Calu3 (cell line): Measurements from ENCODE around the gene SPEM3. TPM values are rescaled to one million over a fixed set of nuclear protein-coding genes. Genes with fewer than 3 reads are reported as not detected.

Experiments
- BruUV-seq: library from RNA; stranded (reverse); fragments of 400-500 nt; replicated peaks from 2 replicates; lab custom pipeline; 2021; lab: Mats Ljungman, UMichigan
- CTCF ChIA-PET: fragments of 300-600 bp; sonication (Branson Sonifier 250); formaldehyde crosslinking; loops from one replicate; lab custom pipeline; 2022; ENCODE audit warnings: antibody characterized with exemption; lab: Charles Lee
- DNase-seq: peaks from one replicate; pipeline ENCODE4 v3.0.0; 2022
- H3K27ac Mint-ChIP-seq: one replicate; pipeline ENCODE4 v1.8.0; 2022; ENCODE audit warnings: mixed read lengths; ENCODE audit not compliant: unreplicated experiment
- H3K27me3 Mint-ChIP-seq: one replicate; pipeline ENCODE4 v1.8.0; 2022; ENCODE audit warnings: mixed read lengths; ENCODE audit not compliant: unreplicated experiment
- H3K36me3 Mint-ChIP-seq: one replicate; pipeline ENCODE4 v1.8.0; 2022; ENCODE audit warnings: mild to moderate bottlenecking, moderate library complexity, mixed read lengths; ENCODE audit not compliant: insufficient read depth, unreplicated experiment
- H3K4me1 Mint-ChIP-seq: one replicate; pipeline ENCODE4 v1.8.0; 2022; ENCODE audit warnings: mild to moderate bottlenecking, low read depth, mixed read lengths; ENCODE audit not compliant: unreplicated experiment
- H3K4me3 Mint-ChIP-seq: one replicate; pipeline ENCODE4 v1.8.0; 2022; ENCODE audit warnings: mild to moderate bottlenecking, low read depth, moderate library complexity, mixed read lengths; ENCODE audit not compliant: unreplicated experiment
- H3K9me3 Mint-ChIP-seq: one replicate; pipeline ENCODE4 v1.8.0; 2022; ENCODE audit warnings: low read depth, mixed read lengths; ENCODE audit not compliant: unreplicated experiment
- intact Hi-C: fragments of 100-400 bp; cut with micrococcal nuclease; formaldehyde crosslinking; loops from one replicate; pipeline ENCODE4 v1.10.0; 2022; ENCODE audit not compliant: unreplicated experiment
- total RNA-seq: library from RNA; stranded (reverse); gene quantifications from 2 replicates; pipeline ENCODE4 v1.2.3, GENCODE V29; 2022
- TF ChIP-seq, protein P1 (sequence below): fragments of 200-600 bp; IDR thresholded peaks from one replicate; pipeline ENCODE4 v1.8.0; 2022; ENCODE audit warnings: antibody characterized with exemption; ENCODE audit not compliant: unreplicated experiment

The SPEM3 gene
- total RNA-seq, 1 experiment from 2014 or later, result not detected

GRCh38 chr17:7437369-7437863 is 8.8 kb downstream of the SPEM3 start:
- H3K27me3 Mint-ChIP-seq, result peaks cover 46% of the 10 kb centered on the region
- TF ChIP-seq, protein P1, sequence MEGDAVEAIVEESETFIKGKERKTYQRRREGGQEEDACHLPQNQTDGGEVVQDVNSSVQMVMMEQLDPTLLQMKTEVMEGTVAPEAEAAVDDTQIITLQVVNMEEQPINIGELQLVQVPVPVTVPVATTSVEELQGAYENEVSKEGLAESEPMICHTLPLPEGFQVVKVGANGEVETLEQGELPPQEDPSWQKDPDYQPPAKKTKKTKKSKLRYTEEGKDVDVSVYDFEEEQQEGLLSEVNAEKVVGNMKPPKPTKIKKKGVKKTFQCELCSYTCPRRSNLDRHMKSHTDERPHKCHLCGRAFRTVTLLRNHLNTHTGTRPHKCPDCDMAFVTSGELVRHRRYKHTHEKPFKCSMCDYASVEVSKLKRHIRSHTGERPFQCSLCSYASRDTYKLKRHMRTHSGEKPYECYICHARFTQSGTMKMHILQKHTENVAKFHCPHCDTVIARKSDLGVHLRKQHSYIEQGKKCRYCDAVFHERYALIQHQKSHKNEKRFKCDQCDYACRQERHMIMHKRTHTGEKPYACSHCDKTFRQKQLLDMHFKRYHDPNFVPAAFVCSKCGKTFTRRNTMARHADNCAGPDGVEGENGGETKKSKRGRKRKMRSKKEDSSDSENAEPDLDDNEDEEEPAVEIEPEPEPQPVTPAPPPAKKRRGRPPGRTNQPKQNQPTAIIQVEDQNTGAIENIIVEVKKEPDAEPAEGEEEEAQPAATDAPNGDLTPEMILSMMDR, result no peak
- peaks cover 7% of the 10 kb centered on the region for H3K4me1 Mint-ChIP-seq
- H3K4me3 Mint-ChIP-seq, result peak overlapping the region; percentile 75
- H3K27ac Mint-ChIP-seq, result no peak overlapping the region
- intact Hi-C loops, result loop anchor here (5.0 kb wide), 3 partner anchors 40 to 125 kb away; partner anchors contain the start of genes KCTD11, SENP3 and ZBTB4
- peaks cover 38% of the 10 kb centered on the region for H3K36me3 Mint-ChIP-seq
- no TSS peak for BruUV-seq
- no peak for DNase-seq
- H3K9me3 Mint-ChIP-seq, result no peaks in the 10 kb centered on the region
- CTCF ChIA-PET, result interaction anchor here (1.0 to 2.9 kb wide), 7 partner anchors 34 to 250 kb away, joined by 3 to 13 read pairs (median 3); partner anchors contain the start of genes SENP3, TMEM256, TNFSF13 and TP53

DNA sequence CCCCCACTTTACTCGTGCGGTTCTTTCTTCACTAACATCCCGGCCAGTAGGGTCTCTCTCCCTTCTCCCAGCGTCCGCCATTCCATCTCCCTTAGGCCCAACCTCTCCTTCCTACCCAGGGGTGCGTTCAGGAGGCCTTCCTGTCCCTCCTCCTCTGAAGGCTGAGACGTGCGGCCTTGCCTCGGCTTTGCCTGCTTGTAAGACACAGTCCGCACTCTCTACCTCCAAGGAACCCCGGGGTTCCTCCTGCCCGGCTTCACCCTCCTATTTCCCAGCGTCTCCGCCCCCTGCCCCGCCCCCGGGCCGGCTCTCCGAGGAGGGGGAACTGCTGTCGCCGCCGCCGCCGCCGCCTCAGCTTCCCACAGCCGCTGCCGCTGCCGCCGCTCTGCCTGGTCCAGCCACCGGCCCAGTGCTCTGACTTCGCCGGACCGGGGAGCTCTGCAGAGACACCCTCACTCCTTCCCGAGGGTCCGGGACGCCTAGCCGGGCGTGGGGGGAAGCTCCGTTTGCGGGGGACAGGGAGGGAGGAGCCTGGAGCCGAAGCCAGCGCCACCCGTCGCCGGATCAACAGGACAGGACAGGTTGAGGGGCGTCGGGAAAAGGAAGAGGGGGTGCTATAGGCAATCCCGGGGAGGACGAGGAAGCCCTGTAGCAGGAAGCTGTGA is 9.4 kb downstream of the SPEM3 start:
- Mint-ChIP-seq H3K4me3 (peak overlapping the region; percentile 75), H3K4me1 (peaks cover 7% of the 10 kb centered on the region), H3K27me3 (peaks cover 53% of the 10 kb centered on the region), H3K9me3 (no peaks in the 10 kb centered on the region), H3K27ac (no peak overlapping the region), H3K36me3 (peaks cover 38% of the 10 kb centered on the region)
- TF ChIP-seq, protein P1, result no peak
- no TSS peak for BruUV-seq
- CTCF ChIA-PET, result no interaction called here
- no peak for DNase-seq
- intact Hi-C loops, result loop anchor here (5.0 kb wide), 3 partner anchors 39 to 124 kb away; partner anchors contain the start of genes KCTD11, SENP3 and ZBTB4

DNA sequence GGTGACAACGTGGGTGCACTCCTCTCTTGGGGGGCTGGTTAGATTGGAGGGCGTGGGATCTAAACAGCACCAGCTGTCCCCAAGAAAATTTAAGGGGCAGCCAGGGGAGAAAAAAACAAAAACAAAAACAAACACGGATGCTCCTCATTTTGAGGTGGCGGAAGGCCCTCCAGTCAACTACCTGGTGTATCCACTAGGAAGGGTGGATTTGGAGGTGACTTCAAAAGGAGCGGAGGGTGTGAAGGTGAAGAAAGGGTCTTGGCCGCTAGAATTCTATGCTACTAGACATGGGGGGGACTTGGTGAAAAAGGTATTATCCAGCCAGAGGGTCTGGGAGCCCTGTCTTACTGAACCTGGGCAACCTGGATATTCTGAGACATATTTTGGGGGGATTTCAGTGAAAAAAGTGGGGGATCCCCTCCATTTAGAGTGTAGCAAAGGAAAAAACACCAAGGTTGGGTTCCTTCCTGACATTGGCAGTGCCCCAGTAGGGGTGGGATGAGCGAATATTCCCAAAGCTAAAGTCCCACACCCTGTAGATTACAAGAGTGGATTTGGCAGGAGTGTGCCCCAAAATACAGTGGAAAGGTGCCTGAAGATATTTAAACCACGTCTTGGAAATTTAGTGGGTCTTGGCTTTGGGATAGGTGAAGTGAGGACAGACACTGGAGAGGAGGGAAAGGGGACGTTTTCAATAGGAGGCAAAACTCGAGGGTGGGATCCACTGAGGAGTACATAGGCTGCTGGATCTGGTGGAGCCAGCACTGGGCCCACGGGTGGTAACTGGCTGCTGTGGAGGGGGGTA is 10.2 kb downstream of the SPEM3 start:
- Mint-ChIP-seq H3K4me3 (peak overlapping the region; percentile 72), H3K27me3 (peaks cover 60% of the 10 kb centered on the region), H3K9me3 (no peaks in the 10 kb centered on the region), H3K36me3 (peaks cover 38% of the 10 kb centered on the region), H3K4me1 (peaks cover 7% of the 10 kb centered on the region), H3K27ac (peak overlapping the region; percentile 72)
- intact Hi-C loops, result loop anchor here (5.0 kb wide), 3 partner anchors 38 to 123 kb away; partner anchors contain the start of genes KCTD11, SENP3 and ZBTB4
- CTCF ChIA-PET, result no interaction called here
- BruUV-seq, result no TSS peak
- DNase-seq, result no peak
- TF ChIP-seq, protein P1, result no peak

DNA sequence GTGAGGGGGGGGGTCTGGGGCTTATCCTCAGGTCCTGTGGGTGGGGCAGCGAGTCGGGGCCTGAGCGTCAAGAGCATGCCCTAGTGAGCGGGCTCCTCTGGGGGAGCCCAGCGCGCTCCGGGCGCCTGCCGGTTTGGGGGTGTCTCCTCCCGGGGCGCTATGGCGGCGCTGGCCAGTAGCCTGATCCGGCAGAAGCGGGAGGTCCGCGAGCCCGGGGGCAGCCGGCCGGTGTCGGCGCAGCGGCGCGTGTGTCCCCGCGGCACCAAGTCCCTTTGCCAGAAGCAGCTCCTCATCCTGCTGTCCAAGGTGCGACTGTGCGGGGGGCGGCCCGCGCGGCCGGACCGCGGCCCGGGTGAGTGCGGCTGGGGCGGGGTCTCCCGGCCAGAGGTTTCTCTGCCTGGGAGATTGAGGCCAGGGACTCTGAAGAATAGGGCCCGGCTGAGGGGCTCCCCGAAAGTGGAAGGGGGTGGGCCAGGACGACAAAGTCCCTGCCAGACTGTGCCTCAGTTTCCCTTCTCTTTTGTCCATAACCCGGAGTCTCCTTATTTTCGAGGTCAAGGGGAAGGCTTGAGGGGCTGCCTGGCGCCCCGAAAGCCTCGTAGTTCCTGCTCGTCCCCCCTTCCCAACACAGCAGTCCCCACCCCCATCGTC is 10.9 kb downstream of the SPEM3 start, which contains the start of gene FGF11:
FGF11 (plus strand) TSS at position 51 of the 651 bp plus-strand sequence; CDS start at position 160, 109 bp downstream.
- TF ChIP-seq, protein P1, result no peak
- H3K27me3 Mint-ChIP-seq, result peaks cover 62% of the 10 kb centered on the region
- peak within 1 kb of the TSS; percentile 72 for H3K4me3 Mint-ChIP-seq
- no TSS peak for BruUV-seq
- H3K27ac Mint-ChIP-seq, result peak within 1 kb of the TSS; percentile 72
- no peak for DNase-seq
- intact Hi-C loops, result loop anchor here (5.0 kb wide), 3 partner anchors 38 to 123 kb away; partner anchors contain the start of genes KCTD11, SENP3 and ZBTB4
- H3K36me3 Mint-ChIP-seq, result peaks cover 38% of the 10 kb centered on the region
- peaks cover 7% of the 10 kb centered on the region for H3K4me1 Mint-ChIP-seq
- CTCF ChIA-PET, result no interaction called here
- H3K9me3 Mint-ChIP-seq, result no peaks in the 10 kb centered on the region
